Measurements from ENCODE around the gene SLC6A16. TPM values are rescaled to one million over a fixed set of nuclear protein-coding genes. Genes with fewer than 3 reads are reported as not detected.

The SLC6A16 gene
- total RNA-seq, 1 experiment from 2014 or later = 5.0 TPM

DNA sequence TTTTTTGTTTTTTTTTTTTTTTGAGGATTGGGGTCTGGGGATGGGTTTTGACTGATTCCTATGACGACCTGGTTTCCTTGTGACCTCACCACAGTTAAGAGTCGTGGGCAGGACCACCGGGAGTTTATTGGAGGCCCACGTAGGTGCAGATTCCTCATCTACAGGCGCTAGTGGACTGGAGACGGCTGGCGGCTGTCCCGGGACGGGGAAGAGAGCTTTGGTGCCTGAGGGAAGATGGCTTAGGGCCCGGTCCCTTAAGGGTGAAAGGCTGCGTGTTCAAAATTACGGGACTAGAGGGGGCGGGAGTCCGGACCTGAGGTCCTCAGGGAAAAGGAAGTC lies 37.9 kb upstream of the SLC6A16 start:
- ATAC-seq (peak; percentile 4), DNase-seq (ENCODE audit: low read depth, low spot score) (no peak)
- peak overlapping the region; percentile 97 for H3K9ac ChIP-seq (ENCODE audit: low read length)
- H2AFZ ChIP-seq (ENCODE audit: low read depth, low read length, poor library complexity, severe bottlenecking) = peak overlapping the region; percentile 29
- peaks cover 10 to 27% of the 10 kb centered on the region in 2 experiments for H3K4me1 ChIP-seq (ENCODE audit: control insufficient read depth in 1 of 2, insufficient read depth in 2 of 2, low read length in 2 of 2)
- peak overlapping the region; percentile 100 for H3K4me2 ChIP-seq (ENCODE audit: low read length)
- H3K9me3 ChIP-seq (ENCODE audit: control insufficient read depth in 1 of 2, insufficient read depth in 1 of 2, low read depth in 1 of 2, low read length in 2 of 2) = no peaks in the 10 kb centered on the region
- TF ChIP-seq ZNF274 (IDR thresholded peaks at IDR 0.05; ENCODE audit: low read depth, low read length) = no peak
- TF ChIP-seq, protein P1, sequence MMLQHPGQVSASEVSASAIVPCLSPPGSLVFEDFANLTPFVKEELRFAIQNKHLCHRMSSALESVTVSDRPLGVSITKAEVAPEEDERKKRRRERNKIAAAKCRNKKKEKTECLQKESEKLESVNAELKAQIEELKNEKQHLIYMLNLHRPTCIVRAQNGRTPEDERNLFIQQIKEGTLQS (IDR thresholded peaks at IDR 0.05) = no peak
- TF ChIP-seq POLR2AphosphoS5 (IDR thresholded peaks at IDR 0.05; ENCODE audit: low read depth, low read length) = no peak
- no peak for TF ChIP-seq YY1 (IDR thresholded peaks at IDR 0.05; ENCODE audit: extremely low read depth, insufficient replicate concordance, low read depth, low read length)
- no peak for TF ChIP-seq SP1 (IDR thresholded peaks at IDR 0.05; ENCODE audit: low read depth)
- no peak for TF ChIP-seq FOSL1 (IDR thresholded peaks at IDR 0.05; ENCODE audit: low read depth)
- no peak for TF ChIP-seq EZH2phosphoT487 (IDR thresholded peaks at IDR 0.05; ENCODE audit: borderline replicate concordance)
- no peak for TF ChIP-seq TCF7L2 (IDR thresholded peaks at IDR 0.05; ENCODE audit: borderline replicate concordance, extremely low read depth, insufficient read depth, insufficient read length)
- no peak for TF ChIP-seq JUND (IDR thresholded peaks at IDR 0.05)
- TF ChIP-seq ELF1 (IDR thresholded peaks at IDR 0.05; ENCODE audit: borderline replicate concordance, low read depth) = no peak
- TF ChIP-seq, protein P2, sequence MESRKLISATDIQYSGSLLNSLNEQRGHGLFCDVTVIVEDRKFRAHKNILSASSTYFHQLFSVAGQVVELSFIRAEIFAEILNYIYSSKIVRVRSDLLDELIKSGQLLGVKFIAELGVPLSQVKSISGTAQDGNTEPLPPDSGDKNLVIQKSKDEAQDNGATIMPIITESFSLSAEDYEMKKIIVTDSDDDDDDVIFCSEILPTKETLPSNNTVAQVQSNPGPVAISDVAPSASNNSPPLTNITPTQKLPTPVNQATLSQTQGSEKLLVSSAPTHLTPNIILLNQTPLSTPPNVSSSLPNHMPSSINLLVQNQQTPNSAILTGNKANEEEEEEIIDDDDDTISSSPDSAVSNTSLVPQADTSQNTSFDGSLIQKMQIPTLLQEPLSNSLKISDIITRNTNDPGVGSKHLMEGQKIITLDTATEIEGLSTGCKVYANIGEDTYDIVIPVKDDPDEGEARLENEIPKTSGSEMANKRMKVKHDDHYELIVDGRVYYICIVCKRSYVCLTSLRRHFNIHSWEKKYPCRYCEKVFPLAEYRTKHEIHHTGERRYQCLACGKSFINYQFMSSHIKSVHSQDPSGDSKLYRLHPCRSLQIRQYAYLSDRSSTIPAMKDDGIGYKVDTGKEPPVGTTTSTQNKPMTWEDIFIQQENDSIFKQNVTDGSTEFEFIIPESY (IDR thresholded peaks at IDR 0.05; ENCODE audit: extremely low read depth, insufficient replicate concordance, low read length) = no peak
- TF ChIP-seq SIN3A (IDR thresholded peaks at IDR 0.05; ENCODE audit: low read depth) = no peak
- no peak for TF ChIP-seq RAD21 (IDR thresholded peaks at IDR 0.05; ENCODE audit: low read depth)
- no peak for TF ChIP-seq EZH2 (IDR thresholded peaks at IDR 0.05)
- peak overlapping the region; percentile 94 for H3K27ac ChIP-seq (ENCODE audit: low read depth, low read length)
- POLR2A ChIA-PET = interaction anchor here (0.5 to 1.7 kb wide), 4 partner anchors 12 to 521 kb away, joined by 3 to 14 read pairs (median 4); partner anchors contain the start of genes ALDH16A1 and RRAS
- intact Hi-C loops (cut with micrococcal nuclease) = loop anchor here (1.0 kb wide), 1 partner anchor 80 kb away; no protein-coding TSS in a partner anchor
- H3K4me3 ChIP-seq (replicated peaks in 1 of 2; ENCODE audit: low read depth in 1 of 2, low read length in 2 of 2) = peak overlapping the region; percentile 93
- RAD21 ChIA-PET (ENCODE audit: low non-redundant PET in 1 of 2, low total read pairs in 2 of 2, uncharacterized antibody in 2 of 2, unreplicated experiment in 2 of 2) = interaction anchor here in 1 of 2 experiments (1.0 kb wide), 1 partner anchor 28 kb away, joined by 3 read pairs; no protein-coding TSS in a partner anchor
- H3K79me2 ChIP-seq (ENCODE audit: insufficient read depth, low read length) = peaks cover 4% of the 10 kb centered on the region; the same call in 1 of the 2 replicates
- BruUV-seq (replicated peaks) = TSS peak; percentile 59
- CTCF ChIA-PET = interaction anchor here (0.8 to 1.1 kb wide), 4 partner anchors 21 to 430 kb away, joined by 3 to 4 read pairs (median 3); partner anchors contain the start of gene DHDH
- H3K27me3 ChIP-seq (ENCODE audit: insufficient read depth, low read length) = no peaks in the 10 kb centered on the region
- H4K20me1 ChIP-seq (ENCODE audit: insufficient read depth) = no peaks in the 10 kb centered on the region
- H3K36me3 ChIP-seq (ENCODE audit: control insufficient read depth in 1 of 2, insufficient read depth in 2 of 2, low read length in 2 of 2) = peaks cover 6 to 9% of the 10 kb centered on the region in 2 experiments; a peak in 3 of 4 replicates
- H3K9me2 ChIP-seq (ENCODE audit: insufficient read depth) = no peaks in the 10 kb centered on the region

Measured in HCT116 (cell line).